Measurements from ENCODE around the gene ZNF343.

Gene ZNF343

DNA sequence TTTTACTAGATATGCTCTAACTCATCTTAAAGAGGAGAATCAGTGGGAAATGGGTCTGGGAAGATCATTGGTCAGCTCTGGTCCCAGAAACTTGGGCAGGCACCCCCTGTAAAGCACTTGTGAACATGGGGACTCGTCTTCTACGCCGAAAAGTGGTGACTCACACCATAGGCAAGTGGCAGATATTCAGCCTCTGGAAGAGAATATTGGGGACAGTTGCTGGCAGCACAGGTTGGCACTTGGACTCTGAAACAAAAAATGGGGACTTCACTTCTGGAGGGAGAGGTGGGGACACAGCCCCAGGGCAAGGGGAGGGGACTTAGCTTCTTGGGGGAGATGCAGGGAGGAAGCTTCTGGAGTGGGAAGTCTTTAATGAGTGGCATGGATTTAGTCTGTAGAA, 11.9 kb upstream of the ZNF343 start:
- TF ChIP-seq, protein P1, sequence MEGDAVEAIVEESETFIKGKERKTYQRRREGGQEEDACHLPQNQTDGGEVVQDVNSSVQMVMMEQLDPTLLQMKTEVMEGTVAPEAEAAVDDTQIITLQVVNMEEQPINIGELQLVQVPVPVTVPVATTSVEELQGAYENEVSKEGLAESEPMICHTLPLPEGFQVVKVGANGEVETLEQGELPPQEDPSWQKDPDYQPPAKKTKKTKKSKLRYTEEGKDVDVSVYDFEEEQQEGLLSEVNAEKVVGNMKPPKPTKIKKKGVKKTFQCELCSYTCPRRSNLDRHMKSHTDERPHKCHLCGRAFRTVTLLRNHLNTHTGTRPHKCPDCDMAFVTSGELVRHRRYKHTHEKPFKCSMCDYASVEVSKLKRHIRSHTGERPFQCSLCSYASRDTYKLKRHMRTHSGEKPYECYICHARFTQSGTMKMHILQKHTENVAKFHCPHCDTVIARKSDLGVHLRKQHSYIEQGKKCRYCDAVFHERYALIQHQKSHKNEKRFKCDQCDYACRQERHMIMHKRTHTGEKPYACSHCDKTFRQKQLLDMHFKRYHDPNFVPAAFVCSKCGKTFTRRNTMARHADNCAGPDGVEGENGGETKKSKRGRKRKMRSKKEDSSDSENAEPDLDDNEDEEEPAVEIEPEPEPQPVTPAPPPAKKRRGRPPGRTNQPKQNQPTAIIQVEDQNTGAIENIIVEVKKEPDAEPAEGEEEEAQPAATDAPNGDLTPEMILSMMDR (IDR thresholded peaks at IDR 0.05; ENCODE audit: extremely low read depth, insufficient read depth, missing control alignments) = no peak
- no peak for DNase-seq (ENCODE audit: low spot score)
- in situ Hi-C loops (cut with MboI; ENCODE audit: low pct_unique_long_range_greater_than_20kb, low sequenced_read_pairs, unreplicated experiment) = no loop called here

DNA sequence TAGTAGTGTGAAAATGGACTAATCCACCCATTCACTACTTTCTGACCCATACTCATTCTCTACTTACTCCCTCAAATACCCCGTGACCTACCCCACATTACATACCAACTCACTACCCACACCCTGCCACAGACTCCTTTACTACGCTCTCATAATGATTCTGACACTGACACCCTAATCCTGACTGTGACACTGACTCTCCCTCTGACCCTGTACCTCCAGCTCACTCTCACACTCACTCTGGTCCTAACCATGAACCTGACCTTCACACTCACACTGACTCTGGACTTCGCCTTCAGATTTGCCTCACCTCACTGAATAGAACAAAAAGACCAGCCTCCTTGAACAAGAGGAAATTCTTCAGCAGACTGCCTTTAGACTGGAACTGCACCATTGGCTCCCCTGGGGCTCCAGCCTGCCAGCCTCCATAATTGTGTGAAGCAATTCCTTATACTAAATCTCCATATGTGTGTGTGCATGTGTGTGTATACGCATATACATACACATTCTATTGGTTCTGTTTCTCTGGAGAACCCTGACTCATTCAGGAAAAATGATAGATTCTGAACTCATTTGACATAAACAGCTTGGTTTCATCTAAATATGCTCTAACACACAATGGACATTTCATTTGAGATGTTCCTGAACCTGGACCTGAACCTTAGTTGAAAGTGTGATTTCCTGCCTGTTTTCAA, 10.5 kb upstream of the ZNF343 start:
- TF ChIP-seq, protein P1 (IDR thresholded peaks at IDR 0.05; ENCODE audit: extremely low read depth, insufficient read depth, missing control alignments) = no peak
- in situ Hi-C loops (cut with MboI; ENCODE audit: low pct_unique_long_range_greater_than_20kb, low sequenced_read_pairs, unreplicated experiment) = no loop called here
- DNase-seq (ENCODE audit: low spot score) = no peak

DNA sequence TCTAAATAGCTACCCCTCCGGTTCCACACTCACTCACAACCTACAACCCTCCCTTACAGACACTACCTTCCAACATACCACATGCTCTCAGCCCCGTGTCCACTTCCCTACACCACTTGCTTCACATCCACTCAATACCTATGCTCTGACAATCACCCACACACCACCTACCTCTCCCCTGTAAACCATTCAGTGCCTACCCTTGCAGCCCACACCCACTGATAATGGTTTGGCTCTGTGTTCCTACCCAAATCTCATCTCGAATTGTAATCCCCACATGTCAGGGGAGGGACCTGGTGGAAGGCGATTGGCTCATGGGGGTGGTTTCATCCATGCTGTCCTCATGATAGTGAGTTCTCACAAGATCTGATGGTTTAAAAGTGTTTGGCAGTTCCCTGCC, 9.8 kb upstream of the ZNF343 start:
- DNase-seq (ENCODE audit: low spot score) = no peak
- in situ Hi-C loops (cut with MboI; ENCODE audit: low pct_unique_long_range_greater_than_20kb, low sequenced_read_pairs, unreplicated experiment) = no loop called here
- TF ChIP-seq, protein P1 (IDR thresholded peaks at IDR 0.05; ENCODE audit: extremely low read depth, insufficient read depth, missing control alignments) = no peak

DNA sequence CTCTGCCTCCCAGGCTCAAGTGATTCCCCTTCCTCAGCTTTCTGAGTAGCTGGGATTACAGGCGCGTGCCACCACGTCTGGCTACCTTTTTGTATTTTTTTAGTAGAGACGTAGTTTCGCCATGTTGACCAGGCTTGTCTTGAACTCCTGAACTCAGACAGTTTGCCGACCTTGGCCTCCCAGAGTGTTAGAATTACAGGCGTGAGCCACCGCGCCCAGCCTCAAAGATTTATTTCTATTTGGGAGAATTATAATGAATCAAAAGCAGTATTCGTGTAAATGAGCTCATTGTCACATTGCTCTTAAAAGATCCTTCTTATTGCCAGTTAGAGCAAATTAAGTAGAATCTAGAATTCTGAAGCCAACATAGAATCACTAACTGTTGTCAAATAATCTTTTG, 9.4 kb upstream of the ZNF343 start:
- TF ChIP-seq, protein P1 (IDR thresholded peaks at IDR 0.05; ENCODE audit: extremely low read depth, insufficient read depth, missing control alignments) = no peak
- DNase-seq (ENCODE audit: low spot score) = no peak
- in situ Hi-C loops (cut with MboI; ENCODE audit: low pct_unique_long_range_greater_than_20kb, low sequenced_read_pairs, unreplicated experiment) = no loop called here

DNA sequence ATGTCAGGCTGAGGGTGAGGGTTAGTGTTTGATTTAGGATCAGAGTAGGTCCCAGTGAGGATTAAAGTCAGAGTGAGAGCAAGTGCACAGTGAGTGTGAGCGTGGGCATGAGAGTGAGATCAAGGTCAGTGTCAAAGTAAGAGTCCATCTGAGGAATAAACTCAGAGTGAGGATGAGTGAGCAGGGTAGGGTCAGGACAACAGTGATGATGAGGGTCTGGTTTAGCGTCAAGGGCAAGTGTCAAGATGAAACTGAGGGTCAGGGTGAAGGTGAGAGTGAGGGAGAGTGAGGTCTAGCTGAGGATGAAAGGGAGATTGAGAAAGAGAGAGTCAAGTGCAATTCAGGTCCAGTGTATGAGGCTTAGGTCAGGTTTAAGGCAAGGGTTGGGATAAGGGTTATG, 7.7 kb upstream of the ZNF343 start:
- TF ChIP-seq, protein P1 (IDR thresholded peaks at IDR 0.05; ENCODE audit: extremely low read depth, insufficient read depth, missing control alignments) = no peak
- DNase-seq (ENCODE audit: low spot score) = no peak
- in situ Hi-C loops (cut with MboI; ENCODE audit: low pct_unique_long_range_greater_than_20kb, low sequenced_read_pairs, unreplicated experiment) = no loop called here

DNA sequence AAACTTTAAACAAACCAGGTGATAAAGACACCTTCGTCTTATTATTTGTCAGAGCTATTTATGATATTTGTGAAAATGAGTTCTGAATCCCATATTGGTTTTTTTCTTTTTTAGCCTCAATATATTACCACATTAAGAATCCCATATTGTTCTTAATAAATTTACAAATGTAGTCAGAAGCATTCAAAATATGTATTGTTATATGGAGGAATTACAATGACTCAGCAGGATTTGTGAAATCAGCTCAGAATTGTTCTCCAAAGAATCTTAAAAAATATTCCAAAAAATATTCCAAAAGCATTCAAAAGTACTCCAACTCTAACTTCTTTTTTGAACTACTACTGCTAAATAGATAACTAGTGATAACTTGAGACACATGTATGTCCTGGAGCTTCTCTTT, 6.5 kb upstream of the ZNF343 start:
- TF ChIP-seq, protein P1 (IDR thresholded peaks at IDR 0.05; ENCODE audit: extremely low read depth, insufficient read depth, missing control alignments) = no peak
- in situ Hi-C loops (cut with MboI; ENCODE audit: low pct_unique_long_range_greater_than_20kb, low sequenced_read_pairs, unreplicated experiment) = no loop called here
- no peak for DNase-seq (ENCODE audit: low spot score)

Measured in GM13977 (cell line).